Ectodermal cell (in vitro differentiated cells): ENCODE results near the gene SCRN1.

Experiments used
- H3K27ac ChIP-seq: 2 replicates; pipeline ENCODE4 v1.7.0; 2013; ENCODE audit warnings: mild to moderate bottlenecking, low read depth, low read length; ENCODE audit not compliant: insufficient read depth, poor library complexity, severe bottlenecking
- H3K27me3 ChIP-seq: 2 replicates; pipeline ENCODE4 v1.7.0; 2013; ENCODE audit warnings: mild to moderate bottlenecking, low read length; ENCODE audit not compliant: insufficient read depth, control insufficient read depth, poor library complexity, severe bottlenecking
- H3K36me3 ChIP-seq: one replicate; pipeline ENCODE4 v1.7.0; 2013; ENCODE audit warnings: low read length; ENCODE audit not compliant: control insufficient read depth, insufficient read depth
- H3K4me1 ChIP-seq: one replicate; pipeline ENCODE4 v1.7.0; 2013; ENCODE audit warnings: low read length; ENCODE audit not compliant: control insufficient read depth, insufficient read depth
- H3K4me3 ChIP-seq: 2 replicates; pipeline ENCODE4 v1.7.0; 2013; ENCODE audit warnings: low read depth, low read length, control low read depth; ENCODE audit not compliant: insufficient read depth
- H3K9me3 ChIP-seq: 2 replicates; pipeline ENCODE4 v1.7.0; 2013; ENCODE audit warnings: mild to moderate bottlenecking, low read length, moderate library complexity; ENCODE audit not compliant: control insufficient read depth
- WGBS, 2 experiments: methylation state at CpG; one replicate each; pipeline ENCODE4 v1.1.7; 2013; ENCODE audit warnings: missing lambda C conversion rate in 2 of 2; 5-methylcytosine and 5-hydroxymethylcytosine counted together

The SCRN1 gene

DNA sequence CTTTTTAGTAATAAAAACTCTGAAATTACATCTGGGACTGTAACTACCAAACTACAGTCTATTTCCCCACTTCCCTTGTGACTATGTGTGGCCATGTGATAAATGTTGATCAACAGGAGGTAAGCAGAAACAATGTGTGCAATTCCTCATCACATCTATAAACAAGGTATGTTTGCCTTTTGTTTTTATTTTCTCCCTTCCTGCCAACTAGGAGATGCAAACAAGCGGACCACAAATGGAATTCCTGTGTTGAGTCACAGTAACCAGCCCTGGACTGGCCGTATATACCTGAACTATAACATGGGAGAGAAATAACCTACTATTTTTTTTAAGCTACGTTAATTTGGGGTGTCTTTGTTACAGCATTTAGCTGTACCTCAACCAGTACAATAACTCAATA is 52.5 kb downstream of the SCRN1 start:
- H3K27ac ChIP-seq: no peak overlapping the region
- no peaks in the 10 kb centered on the region for H3K9me3 ChIP-seq
- WGBS, 2 experiments: 94 to 99% methylated on average over 3 of the region's 3 CpGs
- H3K27me3 ChIP-seq: no peaks in the 10 kb centered on the region
- peaks cover 37% of the 10 kb centered on the region for H3K36me3 ChIP-seq
- H3K4me3 ChIP-seq: no peak overlapping the region
- no peaks in the 10 kb centered on the region for H3K4me1 ChIP-seq

DNA sequence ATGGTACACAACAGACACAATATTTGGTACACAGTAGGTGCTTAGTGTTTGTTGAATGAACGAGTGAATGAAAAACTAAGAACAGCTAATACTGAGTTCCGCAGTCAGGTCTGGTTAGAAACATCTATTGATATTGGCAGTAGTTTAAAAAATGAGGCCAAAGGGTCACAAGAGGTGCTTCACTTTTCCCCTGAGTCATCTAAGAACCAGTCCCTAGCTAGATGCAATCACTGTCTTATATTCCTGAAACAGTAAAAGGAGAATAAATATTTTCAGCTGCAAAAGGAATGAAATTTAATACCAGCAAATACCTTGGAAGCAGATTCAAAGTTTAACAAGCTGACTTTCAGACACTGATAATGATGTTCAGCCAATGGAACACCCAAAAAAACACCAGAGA is 54.5 kb downstream of the SCRN1 start:
- no peaks in the 10 kb centered on the region for H3K9me3 ChIP-seq
- H3K27ac ChIP-seq: no peak overlapping the region
- WGBS, 2 experiments: 96 to 97% methylated on average over 2 of the region's 2 CpGs
- H3K36me3 ChIP-seq: peaks cover 28% of the 10 kb centered on the region
- no peak overlapping the region for H3K4me3 ChIP-seq
- no peaks in the 10 kb centered on the region for H3K27me3 ChIP-seq
- no peaks in the 10 kb centered on the region for H3K4me1 ChIP-seq

DNA sequence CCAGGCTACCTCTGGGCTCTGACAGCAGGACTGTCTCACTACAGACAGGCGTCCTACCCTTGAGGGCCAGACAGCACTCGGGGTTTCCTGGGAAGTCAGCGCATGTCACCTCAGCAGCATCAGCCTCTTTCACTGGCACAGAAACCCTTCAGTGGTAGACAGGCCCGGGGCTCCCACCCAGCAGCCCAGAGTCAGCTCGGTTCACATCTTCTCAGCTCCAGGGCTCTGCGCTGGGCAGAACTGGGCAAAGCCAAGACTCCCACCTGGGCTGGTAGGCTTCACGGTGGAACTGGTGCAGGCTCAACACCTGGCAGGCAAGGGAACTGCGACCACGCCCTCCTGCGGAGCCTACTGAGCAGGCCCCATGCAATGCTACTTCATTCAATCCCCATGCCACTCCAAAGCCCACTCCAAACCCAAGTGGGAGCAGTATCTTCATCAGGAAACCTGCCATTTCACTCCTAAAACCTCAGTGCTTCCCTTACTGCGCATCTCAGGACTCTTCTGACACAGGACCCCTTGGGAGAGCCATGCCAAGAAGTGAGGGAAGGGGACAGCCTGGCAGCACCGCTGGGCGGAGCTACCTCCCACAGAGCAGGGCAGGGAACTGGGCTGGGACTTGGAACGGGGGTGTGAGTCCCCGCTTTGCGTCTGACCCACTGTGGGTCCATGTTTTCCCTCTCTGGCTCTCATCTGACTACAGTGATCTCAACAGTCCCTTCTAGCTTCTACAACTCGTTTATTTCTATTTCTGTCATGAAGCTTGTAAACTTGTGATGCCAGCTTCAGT is 60.4 kb downstream of the SCRN1 start:
- no peaks in the 10 kb centered on the region for H3K27me3 ChIP-seq
- WGBS, 2 experiments: 91 to 93% methylated on average over 17 of the region's 17 CpGs
- no peaks in the 10 kb centered on the region for H3K4me1 ChIP-seq
- H3K27ac ChIP-seq: no peak overlapping the region
- H3K36me3 ChIP-seq: no peaks in the 10 kb centered on the region
- no peak overlapping the region for H3K4me3 ChIP-seq
- no peaks in the 10 kb centered on the region for H3K9me3 ChIP-seq

DNA sequence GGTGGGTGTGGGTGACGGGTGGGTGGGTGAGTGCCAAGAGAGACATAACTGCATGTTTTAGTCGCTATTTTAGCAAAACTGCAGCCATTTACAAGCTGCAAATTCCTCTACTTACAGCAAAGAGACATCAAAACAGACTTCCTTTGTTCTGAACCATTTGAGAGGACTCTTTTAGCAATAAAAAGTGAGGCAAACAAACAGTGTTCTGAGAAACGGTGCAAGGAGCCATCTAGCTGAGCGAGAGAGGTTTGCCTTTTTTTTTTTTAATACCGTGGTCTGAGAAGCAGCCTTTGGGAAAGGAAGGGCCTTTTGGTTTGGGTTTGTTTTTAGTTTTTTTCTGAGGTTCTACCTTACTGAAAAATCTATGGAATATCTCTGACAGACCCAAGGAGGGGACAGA is 62.9 kb downstream of the SCRN1 start:
- Histone ChIP-seq H3K4me3 (no peak overlapping the region), H3K27me3 (no peaks in the 10 kb centered on the region), H3K36me3 (no peaks in the 10 kb centered on the region), H3K4me1 (no peaks in the 10 kb centered on the region), H3K9me3 (no peaks in the 10 kb centered on the region), H3K27ac (no peak overlapping the region)
- 91 to 92% methylated on average over 4 to 5 of the region's 5 CpGs for WGBS, 2 experiments

DNA sequence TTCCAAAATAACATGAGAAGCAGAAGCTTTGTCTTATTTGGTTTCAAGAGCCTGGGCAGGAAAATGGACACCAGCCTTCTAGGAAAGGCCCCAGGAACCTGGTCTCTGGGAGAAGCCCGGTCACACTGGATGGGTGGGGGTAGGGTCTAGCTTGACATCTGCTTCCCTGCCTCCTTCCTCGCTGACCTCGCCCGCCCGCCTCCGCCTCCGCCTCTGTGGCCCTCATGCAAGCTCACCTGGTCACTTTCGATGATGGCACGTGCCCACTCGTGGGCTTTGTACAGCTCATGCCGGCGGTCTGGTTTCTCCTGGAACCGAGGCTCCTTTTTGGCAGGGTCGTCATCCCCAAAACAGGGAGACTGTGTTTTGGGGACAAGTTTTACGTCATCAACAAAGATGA is 63.4 kb downstream of the SCRN1 start:
- no peak overlapping the region for H3K27ac ChIP-seq
- no peaks in the 10 kb centered on the region for H3K4me1 ChIP-seq
- WGBS, 2 experiments: 95 to 99% methylated on average over 15 of the region's 15 CpGs
- H3K36me3 ChIP-seq: no peaks in the 10 kb centered on the region
- H3K9me3 ChIP-seq: no peaks in the 10 kb centered on the region
- H3K4me3 ChIP-seq: no peak overlapping the region
- H3K27me3 ChIP-seq: no peaks in the 10 kb centered on the region

DNA sequence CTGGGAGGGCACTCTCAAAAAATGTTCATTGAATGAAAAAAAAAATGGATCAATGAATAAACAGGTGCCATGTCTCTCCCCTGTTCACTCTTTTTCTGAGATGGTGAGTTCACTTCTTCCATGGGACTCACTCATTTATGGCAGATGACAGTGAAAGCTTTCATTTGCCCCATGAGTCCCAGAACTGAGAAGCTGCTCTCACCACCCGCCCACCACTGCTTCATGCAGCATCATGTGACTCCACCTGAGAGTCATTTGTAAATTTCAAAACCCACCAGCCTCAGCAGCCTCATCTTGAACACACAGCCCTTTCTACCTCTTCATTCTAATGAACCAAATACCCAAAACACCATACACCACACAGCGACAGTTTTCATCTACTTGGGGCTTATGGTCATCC is 64.9 kb downstream of the SCRN1 start:
- Histone ChIP-seq H3K27ac (no peak overlapping the region), H3K36me3 (no peaks in the 10 kb centered on the region), H3K27me3 (no peaks in the 10 kb centered on the region), H3K4me3 (no peak overlapping the region), H3K9me3 (no peaks in the 10 kb centered on the region), H3K4me1 (no peaks in the 10 kb centered on the region)
- WGBS, 2 experiments: 94 to 95% methylated on average over 2 of the region's 2 CpGs

DNA sequence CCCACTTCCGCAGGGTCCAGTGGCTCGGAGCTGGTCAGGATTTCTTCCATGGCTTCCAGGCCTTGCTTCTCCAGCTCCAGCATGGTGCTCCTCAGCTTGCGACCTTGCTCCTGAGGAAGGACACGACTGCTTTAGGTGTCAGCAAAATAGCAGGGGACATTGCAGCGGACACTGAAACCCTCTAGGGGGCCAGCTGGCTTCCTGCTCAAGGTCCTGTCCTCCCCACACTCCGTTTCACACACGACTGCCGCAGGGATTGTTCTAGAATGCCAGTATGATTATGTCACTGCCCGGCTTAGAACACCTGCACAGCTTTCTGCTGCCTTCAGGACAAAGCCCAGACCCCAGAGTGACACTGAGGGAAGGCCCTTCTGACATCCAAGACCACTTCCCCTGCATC is 65.6 kb downstream of the SCRN1 start:
- 90 to 91% methylated on average over 9 of the region's 9 CpGs for WGBS, 2 experiments
- H3K4me1 ChIP-seq: no peaks in the 10 kb centered on the region
- no peaks in the 10 kb centered on the region for H3K36me3 ChIP-seq
- H3K27ac ChIP-seq: no peak overlapping the region
- no peaks in the 10 kb centered on the region for H3K27me3 ChIP-seq
- no peak overlapping the region for H3K4me3 ChIP-seq
- no peaks in the 10 kb centered on the region for H3K9me3 ChIP-seq

DNA sequence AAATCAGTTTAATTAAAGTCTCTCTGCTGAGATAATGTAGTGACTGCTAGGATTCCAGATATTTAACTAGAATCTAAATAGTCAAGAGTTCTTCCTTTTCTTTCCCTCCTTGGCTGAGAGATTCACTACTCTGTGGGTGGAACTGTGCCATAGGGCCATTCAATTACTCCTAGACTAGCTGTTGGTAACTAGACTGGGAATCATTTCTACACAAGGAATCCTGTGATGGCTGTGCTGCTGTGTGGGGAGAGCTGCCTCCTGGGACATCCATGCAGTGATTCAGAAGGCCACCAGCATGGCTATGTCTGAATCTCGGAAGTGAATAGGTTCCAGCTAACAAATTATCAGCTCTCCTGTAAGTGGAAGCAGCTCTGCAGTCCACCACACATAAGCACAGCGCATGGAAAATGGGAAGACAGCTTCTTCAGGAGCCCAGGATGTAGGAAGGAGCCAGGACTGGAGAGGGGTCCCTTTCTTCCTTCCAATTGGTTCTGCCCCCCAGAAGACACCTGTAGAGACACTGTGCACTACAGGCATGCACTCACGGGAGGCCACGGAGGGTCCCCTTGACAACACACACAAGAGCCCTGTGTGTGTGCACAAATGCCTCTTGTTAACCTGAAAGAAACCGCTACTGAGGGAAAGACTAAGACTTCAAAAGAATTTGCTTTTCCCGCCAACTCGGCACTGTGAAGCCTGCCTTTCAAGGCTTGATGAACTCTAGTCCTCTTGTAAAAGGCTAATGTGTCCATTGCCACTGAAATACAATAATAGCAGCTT is 66.5 kb downstream of the SCRN1 start:
- no peak overlapping the region for H3K27ac ChIP-seq
- no peak overlapping the region for H3K4me3 ChIP-seq
- no peaks in the 10 kb centered on the region for H3K36me3 ChIP-seq
- H3K9me3 ChIP-seq: no peaks in the 10 kb centered on the region
- WGBS, 2 experiments: 78 to 81% methylated on average over 7 of the region's 7 CpGs
- H3K27me3 ChIP-seq: no peaks in the 10 kb centered on the region
- no peaks in the 10 kb centered on the region for H3K4me1 ChIP-seq

DNA sequence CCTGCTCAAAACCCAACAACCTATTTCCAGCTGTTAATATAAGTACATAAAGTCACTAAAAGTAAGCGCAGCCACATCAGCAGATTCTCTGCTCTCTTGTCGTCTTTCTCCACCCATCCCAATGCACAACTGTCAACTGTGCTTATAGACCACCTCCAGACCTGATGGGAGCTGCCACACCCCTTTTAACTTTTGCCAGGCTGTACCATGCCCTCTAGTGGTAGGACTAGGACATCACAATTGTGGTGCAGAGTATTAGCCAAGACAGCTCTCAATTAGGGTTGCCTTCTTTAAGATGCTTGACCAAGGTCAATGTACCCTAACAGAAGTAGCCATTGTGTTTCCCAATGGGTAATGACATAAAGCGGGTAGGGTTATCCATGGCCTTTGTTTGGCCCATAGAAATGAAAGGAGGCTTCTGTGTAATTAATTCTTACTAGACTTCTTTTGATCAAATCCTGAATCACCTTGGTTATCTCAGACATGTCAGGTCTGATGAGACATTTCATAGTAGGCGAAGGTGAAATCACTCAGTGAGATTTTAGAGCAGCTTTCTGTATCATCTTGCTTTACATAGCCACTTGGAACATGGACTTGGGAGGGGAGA is 68.1 kb downstream of the SCRN1 start:
- Histone ChIP-seq H3K4me1 (no peaks in the 10 kb centered on the region), H3K27ac (no peak overlapping the region), H3K27me3 (no peaks in the 10 kb centered on the region), H3K4me3 (no peak overlapping the region), H3K9me3 (no peaks in the 10 kb centered on the region), H3K36me3 (no peaks in the 10 kb centered on the region)
- 64% methylated on average over 4 of the region's 4 CpGs for WGBS, 2 experiments

DNA sequence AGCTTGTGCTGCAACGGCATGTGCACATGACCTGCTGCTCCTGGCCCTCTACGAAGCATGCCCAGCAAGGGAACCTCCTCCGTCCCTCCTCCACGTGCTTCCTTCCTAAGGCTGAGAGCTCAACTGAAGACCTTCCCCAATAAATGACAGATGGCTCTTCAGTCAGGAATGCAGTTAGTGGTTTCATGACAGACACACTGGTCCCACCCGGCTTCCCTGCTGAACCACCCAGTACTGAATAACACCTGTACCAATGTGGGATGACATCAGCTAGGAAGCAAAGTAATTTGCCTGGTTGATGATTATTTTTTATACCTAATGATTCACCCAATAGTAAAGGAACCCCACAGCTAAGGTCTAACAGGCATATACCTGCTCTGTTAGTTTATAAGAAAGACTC is 69.1 kb downstream of the SCRN1 start:
- Histone ChIP-seq H3K36me3 (no peaks in the 10 kb centered on the region), H3K4me3 (no peak overlapping the region), H3K27ac (no peak overlapping the region), H3K27me3 (no peaks in the 10 kb centered on the region), H3K9me3 (no peaks in the 10 kb centered on the region), H3K4me1 (no peaks in the 10 kb centered on the region)
- 86 to 92% methylated on average over 5 of the region's 5 CpGs for WGBS, 2 experiments
